Activated T-cell treated with anti-CD3 and anti-CD28 coated beads for 24 hours (primary cell): ENCODE measurements around the gene PDIA5.
A peak's percentile ranks its signal among the peaks of the same experiment; 100 is the strongest.

Experiments
- DNase-seq: peaks from one replicate; pipeline ENCODE4 v3.0.0-alpha.2; 2020; ENCODE audit warnings: low read depth

PDIA5 gene

GRCh38 chr3:123169492-123169929, 102.7 kb downstream of the PDIA5 start:
- no peak for DNase-seq

DNA sequence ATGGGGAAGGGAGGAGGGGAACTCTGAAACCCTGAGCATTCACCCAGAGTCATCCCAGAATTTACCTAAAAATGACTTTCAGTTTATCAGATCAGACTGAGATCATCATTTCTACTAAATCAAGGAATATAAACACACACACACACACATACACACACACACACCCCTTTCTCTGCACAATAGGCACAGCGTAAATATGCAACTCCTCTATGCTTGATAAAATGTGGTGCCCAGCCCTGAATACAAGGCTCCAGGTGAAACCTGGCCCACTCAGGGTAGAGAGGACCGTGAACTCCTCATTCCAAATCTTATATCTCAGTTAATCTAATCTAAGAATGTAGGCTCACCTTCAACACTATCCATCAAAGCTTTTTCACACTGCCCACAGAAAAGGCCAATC, 103.1 kb downstream of the PDIA5 start:
- DNase-seq: no peak

DNA sequence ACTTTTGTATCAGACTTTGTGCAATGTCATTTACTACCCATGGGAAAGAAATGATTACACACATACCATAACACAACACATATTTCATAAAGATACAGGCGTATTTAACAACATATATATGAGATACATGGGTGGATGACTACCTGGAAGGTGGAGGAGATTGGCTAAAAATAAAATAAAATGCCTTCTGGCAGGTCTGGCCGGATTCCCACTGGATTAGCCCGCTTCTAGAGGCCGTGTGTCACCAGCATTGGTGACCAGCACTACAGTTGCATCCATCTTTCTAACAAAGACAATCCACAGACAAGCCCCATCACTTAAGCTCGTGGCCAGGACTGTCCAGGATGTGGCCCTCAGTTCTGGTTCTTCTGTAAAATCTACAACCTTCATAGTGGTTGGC, 114.0 kb downstream of the PDIA5 start:
- DNase-seq: no peak

DNA sequence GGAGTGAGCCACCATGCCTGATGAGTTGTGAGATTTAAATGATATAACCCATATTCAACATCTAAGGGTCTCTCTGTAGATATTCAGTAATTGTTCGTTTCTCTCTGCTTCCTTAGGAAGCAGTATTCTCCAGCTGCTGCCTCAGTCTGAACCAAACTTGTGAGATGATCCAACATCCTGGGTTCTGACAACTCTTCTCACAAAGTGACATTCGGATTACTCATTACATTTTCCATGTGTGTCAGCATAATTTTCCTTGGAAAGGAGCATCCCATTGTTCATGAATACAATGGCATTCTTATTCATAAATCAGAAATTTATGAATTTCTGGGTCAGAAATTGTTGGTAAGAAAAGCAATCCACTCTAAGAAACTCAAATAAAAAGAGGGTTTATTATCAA, 119.9 kb downstream of the PDIA5 start:
- DNase-seq: no peak

DNA sequence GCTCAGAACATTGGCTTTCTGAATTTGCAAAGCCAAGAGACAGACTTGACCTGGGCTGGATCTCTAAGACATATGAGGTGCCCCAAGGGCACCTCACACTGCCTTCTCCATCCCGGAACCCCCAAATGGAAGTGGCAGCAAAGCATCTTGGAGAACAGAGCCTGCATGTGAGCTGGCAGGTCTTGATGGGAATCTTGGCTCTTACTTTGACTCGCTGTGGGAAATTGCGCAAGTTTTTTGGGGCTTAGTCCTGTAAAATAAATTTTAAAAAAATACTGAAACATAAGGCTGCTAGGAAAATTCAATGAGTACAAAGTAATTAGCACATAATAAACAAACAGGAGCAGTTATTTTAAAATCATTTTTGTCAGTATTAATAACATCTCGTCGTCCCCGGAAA, 121.2 kb downstream of the PDIA5 start:
- no peak for DNase-seq

GRCh38 chr3:123193448-123194101, 126.8 kb downstream of the PDIA5 start:
- DNase-seq: no peak

- no peak for DNase-seq
Observed at GRCh38 chr3:123194552-123194951, 127.7 kb downstream of the PDIA5 start.

GRCh38 chr3:123198372-123198771, 131.5 kb downstream of the PDIA5 start:
- DNase-seq: no peak

DNA sequence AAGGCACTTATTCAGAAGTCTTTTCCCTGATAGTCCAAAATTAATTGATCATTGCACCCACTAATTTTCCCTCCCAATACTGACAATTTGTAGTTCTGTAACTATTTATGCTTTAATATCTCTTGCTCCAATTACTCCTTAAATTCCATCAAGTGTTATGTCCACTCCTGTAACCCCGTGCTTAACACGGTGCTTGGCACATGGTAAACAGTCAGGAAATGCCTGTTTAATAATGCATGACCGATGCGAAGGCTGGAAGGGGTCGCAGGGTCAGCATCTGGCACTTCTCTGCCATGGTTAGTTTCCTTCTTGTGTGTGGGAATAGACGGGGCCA, 134.4 kb downstream of the PDIA5 start:
- no peak for DNase-seq

DNA sequence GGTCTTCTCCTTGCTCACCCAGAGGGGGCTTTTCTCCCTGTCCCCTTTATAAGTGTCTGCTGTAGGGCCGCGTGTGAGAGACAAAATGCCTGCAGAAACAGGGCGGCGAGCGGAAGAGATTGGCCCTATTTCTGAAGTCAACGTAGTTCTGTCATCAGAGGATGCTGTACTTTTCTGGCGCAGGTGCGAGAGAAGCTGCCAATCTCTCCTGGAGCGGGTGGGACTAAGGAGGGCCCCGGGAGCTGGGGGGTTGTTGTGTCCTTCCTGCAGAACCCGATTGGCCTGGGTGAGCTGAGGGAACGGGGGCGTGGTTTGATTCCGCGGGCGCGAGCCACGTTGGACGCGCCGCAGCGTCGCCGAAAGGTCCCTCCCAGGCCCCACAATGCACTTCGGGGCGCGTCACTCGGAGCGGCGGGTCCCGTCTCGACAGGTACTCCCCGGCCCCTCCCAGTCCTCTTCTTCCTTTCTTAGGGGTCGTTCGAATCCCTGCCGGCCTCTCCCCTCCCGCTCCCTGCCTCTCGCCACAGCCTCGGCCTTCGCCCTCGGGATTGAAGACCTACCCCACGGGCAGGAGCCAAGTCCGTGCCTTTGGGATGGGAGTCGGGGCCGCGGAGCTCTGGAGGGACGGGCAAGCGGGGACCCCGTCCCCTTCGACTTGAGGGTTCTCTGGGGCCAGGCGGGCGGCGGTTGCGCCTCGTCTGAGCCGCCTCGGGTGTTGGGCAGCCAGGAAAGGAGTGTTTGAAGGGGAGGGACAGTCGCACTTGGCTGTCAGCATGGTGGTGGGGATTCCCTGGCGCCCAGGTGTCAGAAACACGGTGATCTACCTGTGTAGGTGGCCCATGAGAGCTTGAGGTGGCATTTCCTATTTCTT, 135.0 kb downstream of the PDIA5 start, which contains the start of gene SEC22A:
TSS of gene SEC22A (plus strand) at position 387 of the 871 bp plus-strand sequence. CDS start 7,275 bp downstream, outside the sequence.
- peak; percentile 95 for DNase-seq

DNA sequence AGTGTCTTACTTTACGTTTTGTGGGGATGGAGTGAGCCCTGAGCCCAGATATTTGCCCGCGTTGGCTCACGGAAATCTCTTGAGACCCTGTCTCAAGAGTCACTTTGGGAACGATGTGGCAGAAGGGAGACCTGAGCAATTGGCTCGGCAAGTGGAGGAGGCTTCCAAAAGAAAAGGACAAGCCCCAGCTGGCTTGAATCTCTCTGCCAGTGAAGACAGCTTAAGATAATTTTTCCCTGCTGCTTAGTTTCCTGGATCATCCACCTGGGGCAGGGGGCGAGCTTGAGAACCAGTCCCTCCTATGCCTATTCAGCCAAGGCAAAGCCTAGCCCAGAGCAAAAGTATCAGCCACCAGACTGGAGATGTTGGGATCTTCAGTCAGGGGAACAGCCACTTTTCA, 135.6 kb downstream of the PDIA5 start:
- DNase-seq: no peak
